ENCODE results near the gene SOX5.
"Not testable (repeated sequence)": the region's sequence is repeated elsewhere in the genome, so short reads cannot be mapped to it uniquely, and the experiment has no call there.

Gene SOX5

GRCh38 chr12:23729359-23729758, 220.1 kb downstream of the SOX5 start:
- no peak overlapping the region for H3K27ac Mint-ChIP-seq

GRCh38 chr12:23726646-23727045, 222.8 kb downstream of the SOX5 start:
- peaks cover 4% of the 10 kb centered on the region for H3K9me3 Mint-ChIP-seq (ENCODE audit: low read depth)
- no peak overlapping the region for H3K27ac Mint-ChIP-seq
- H3K4me3 Mint-ChIP-seq, result no peak overlapping the region
- no peaks in the 10 kb centered on the region for H3K27me3 Mint-ChIP-seq
- H3K36me3 Mint-ChIP-seq, result no peaks in the 10 kb centered on the region
- no peaks in the 10 kb centered on the region for H3K4me1 Mint-ChIP-seq (ENCODE audit: low read depth)

More at GRCh38 chr12:23729359-23729758, 220.1 kb downstream of the SOX5 start:
- no peaks in the 10 kb centered on the region for H3K4me1 Mint-ChIP-seq (ENCODE audit: low read depth)
- no peaks in the 10 kb centered on the region for H3K27me3 Mint-ChIP-seq
- peaks cover 4% of the 10 kb centered on the region for H3K9me3 Mint-ChIP-seq (ENCODE audit: low read depth)
- no peaks in the 10 kb centered on the region for H3K36me3 Mint-ChIP-seq
- H3K4me3 Mint-ChIP-seq, result no peak overlapping the region

- no peaks in the 10 kb centered on the region for H3K4me1 Mint-ChIP-seq (ENCODE audit: low read depth)
- H3K9me3 Mint-ChIP-seq (ENCODE audit: low read depth), result no peaks in the 10 kb centered on the region
- no peaks in the 10 kb centered on the region for H3K27me3 Mint-ChIP-seq
- H3K4me3 Mint-ChIP-seq, result no peak overlapping the region
- no peaks in the 10 kb centered on the region for H3K36me3 Mint-ChIP-seq
- no peak overlapping the region for H3K27ac Mint-ChIP-seq
Measured at GRCh38 chr12:23722655-23723054, 226.8 kb downstream of the SOX5 start.

- Mint-ChIP-seq H3K4me3 (no peak overlapping the region), H3K36me3 (no peaks in the 10 kb centered on the region), H3K4me1 (ENCODE audit: low read depth) (no peaks in the 10 kb centered on the region), H3K9me3 (ENCODE audit: low read depth) (no peaks in the 10 kb centered on the region), H3K27ac (no peak overlapping the region), H3K27me3 (no peaks in the 10 kb centered on the region)
Measured at GRCh38 chr12:23721268-23721667, 228.2 kb downstream of the SOX5 start.

- no peaks in the 10 kb centered on the region for H3K9me3 Mint-ChIP-seq (ENCODE audit: low read depth)
- H3K27ac Mint-ChIP-seq, result no peak overlapping the region
- no peak overlapping the region for H3K4me3 Mint-ChIP-seq
- no peaks in the 10 kb centered on the region for H3K36me3 Mint-ChIP-seq
- H3K27me3 Mint-ChIP-seq, result no peaks in the 10 kb centered on the region
- H3K4me1 Mint-ChIP-seq (ENCODE audit: low read depth), result no peaks in the 10 kb centered on the region
Measured at GRCh38 chr12:23719493-23719892, 230.0 kb downstream of the SOX5 start.

- H3K4me3 Mint-ChIP-seq, result not testable (repeated sequence)
Measured at GRCh38 chr12:23710361-23710760, 239.1 kb downstream of the SOX5 start.

GRCh38 chr12:23708185-23708837, 241.2 kb downstream of the SOX5 start:
- Mint-ChIP-seq H3K4me3 (no peak overlapping the region), H3K9me3 (ENCODE audit: low read depth) (no peaks in the 10 kb centered on the region), H3K27ac (no peak overlapping the region), H3K4me1 (ENCODE audit: low read depth) (no peaks in the 10 kb centered on the region), H3K36me3 (no peaks in the 10 kb centered on the region), H3K27me3 (no peaks in the 10 kb centered on the region)

More at GRCh38 chr12:23710361-23710760, 239.1 kb downstream of the SOX5 start:
- H3K27ac Mint-ChIP-seq; H3K9me3 Mint-ChIP-seq (ENCODE audit: low read depth); H3K36me3 Mint-ChIP-seq; H3K4me1 Mint-ChIP-seq (ENCODE audit: low read depth); H3K27me3 Mint-ChIP-seq: not testable (repeated sequence)

GRCh38 chr12:23707270-23707669, 242.2 kb downstream of the SOX5 start:
- no peaks in the 10 kb centered on the region for H3K4me1 Mint-ChIP-seq (ENCODE audit: low read depth)
- no peak overlapping the region for H3K27ac Mint-ChIP-seq
- no peaks in the 10 kb centered on the region for H3K9me3 Mint-ChIP-seq (ENCODE audit: low read depth)
- no peak overlapping the region for H3K4me3 Mint-ChIP-seq
- no peaks in the 10 kb centered on the region for H3K27me3 Mint-ChIP-seq
- H3K36me3 Mint-ChIP-seq, result no peaks in the 10 kb centered on the region

GRCh38 chr12:23704992-23705943, 244.2 kb downstream of the SOX5 start:
- Mint-ChIP-seq H3K27me3 (no peaks in the 10 kb centered on the region), H3K27ac (no peak overlapping the region), H3K9me3 (ENCODE audit: low read depth) (peaks cover 3% of the 10 kb centered on the region), H3K36me3 (no peaks in the 10 kb centered on the region), H3K4me1 (ENCODE audit: low read depth) (no peaks in the 10 kb centered on the region), H3K4me3 (no peak overlapping the region)

- H3K36me3 Mint-ChIP-seq, result no peaks in the 10 kb centered on the region
- H3K4me1 Mint-ChIP-seq (ENCODE audit: low read depth), result no peaks in the 10 kb centered on the region
- peaks cover 3% of the 10 kb centered on the region for H3K9me3 Mint-ChIP-seq (ENCODE audit: low read depth)
- H3K4me3 Mint-ChIP-seq, result no peak overlapping the region
- H3K27ac Mint-ChIP-seq, result no peak overlapping the region
- H3K27me3 Mint-ChIP-seq, result no peaks in the 10 kb centered on the region
Measured at GRCh38 chr12:23703051-23703450, 246.4 kb downstream of the SOX5 start.

GRCh38 chr12:23699031-23699430, 250.4 kb downstream of the SOX5 start:
- Mint-ChIP-seq H3K9me3 (ENCODE audit: low read depth) (peaks cover 3% of the 10 kb centered on the region), H3K36me3 (no peaks in the 10 kb centered on the region), H3K4me3 (no peak overlapping the region), H3K27ac (no peak overlapping the region), H3K4me1 (ENCODE audit: low read depth) (no peaks in the 10 kb centered on the region), H3K27me3 (no peaks in the 10 kb centered on the region)

- Mint-ChIP-seq H3K4me1 (ENCODE audit: low read depth) (no peaks in the 10 kb centered on the region), H3K27me3 (no peaks in the 10 kb centered on the region), H3K9me3 (ENCODE audit: low read depth) (no peaks in the 10 kb centered on the region)
Measured at GRCh38 chr12:23694920-23695319, 254.6 kb downstream of the SOX5 start.

GRCh38 chr12:23694307-23694706, 255.2 kb downstream of the SOX5 start:
- Mint-ChIP-seq H3K36me3 (no peaks in the 10 kb centered on the region), H3K4me1 (ENCODE audit: low read depth) (no peaks in the 10 kb centered on the region), H3K4me3 (no peak overlapping the region), H3K9me3 (ENCODE audit: low read depth) (peaks cover 3% of the 10 kb centered on the region), H3K27ac (no peak overlapping the region), H3K27me3 (no peaks in the 10 kb centered on the region)

More at GRCh38 chr12:23694920-23695319, 254.6 kb downstream of the SOX5 start:
- H3K27ac Mint-ChIP-seq, result no peak overlapping the region
- no peak overlapping the region for H3K4me3 Mint-ChIP-seq
- no peaks in the 10 kb centered on the region for H3K36me3 Mint-ChIP-seq

- H3K9me3 Mint-ChIP-seq (ENCODE audit: low read depth), result peaks cover 3% of the 10 kb centered on the region
- H3K4me1 Mint-ChIP-seq (ENCODE audit: low read depth), result no peaks in the 10 kb centered on the region
- no peak overlapping the region for H3K27ac Mint-ChIP-seq
- H3K27me3 Mint-ChIP-seq, result no peaks in the 10 kb centered on the region
- no peaks in the 10 kb centered on the region for H3K36me3 Mint-ChIP-seq
- H3K4me3 Mint-ChIP-seq, result no peak overlapping the region
Measured at GRCh38 chr12:23687947-23688346, 261.5 kb downstream of the SOX5 start.

- Mint-ChIP-seq H3K27ac (no peak overlapping the region), H3K36me3 (no peaks in the 10 kb centered on the region), H3K9me3 (ENCODE audit: low read depth) (peaks cover 3% of the 10 kb centered on the region), H3K27me3 (no peaks in the 10 kb centered on the region), H3K4me1 (ENCODE audit: low read depth) (no peaks in the 10 kb centered on the region), H3K4me3 (no peak overlapping the region)
Measured at GRCh38 chr12:23686095-23686494, 263.4 kb downstream of the SOX5 start.

All from activated naive CD8-positive, alpha-beta T cell (primary cell).